Stimulated activated CD4-positive, alpha-beta T cell treated with anti-CD3 and anti-CD28 coated beads, Interleukin-15, amount 100 ng/mL, for 24 hours (primary cell): ENCODE results near the gene ACRBP.
A peak's percentile ranks its signal among the peaks of the same experiment; 100 is the strongest.

ENCODE experiments used
- DNase-seq: peaks from one replicate; pipeline ENCODE4 v3.0.0-alpha.2; 2020

The ACRBP gene

GRCh38 chr12:6647083-6647604 lies at the start of gene ACRBP:
ACRBP (minus strand) TSS chr12:6647432; CDS start chr12:6647366, 66 bp downstream.
- peak; percentile 60 for DNase-seq

GRCh38 chr12:6695313-6696045 lies 48.2 kb upstream of the ACRBP start:
- DNase-seq = no peak

- DNase-seq = no peak
These were observed 47.5 kb upstream of the ACRBP start for GRCh38 chr12:6694701-6695100.

- DNase-seq = no peak
These were observed 46.7 kb upstream of the ACRBP start for GRCh38 chr12:6693832-6694355.

GRCh38 chr12:6692888-6693287 lies 45.7 kb upstream of the ACRBP start:
- no peak for DNase-seq

GRCh38 chr12:6691473-6691872 lies 44.2 kb upstream of the ACRBP start:
- DNase-seq = no peak

GRCh38 chr12:6688999-6689882 lies 42.0 kb upstream of the ACRBP start, which contains the start of gene ZNF384:
ZNF384 (minus strand) TSS chr12:6689375; CDS start chr12:6679520, 9,855 bp downstream.
- DNase-seq = peak; percentile 95

GRCh38 chr12:6688543-6688998 lies 41.3 kb upstream of the ACRBP start:
- DNase-seq = peak; percentile 52

GRCh38 chr12:6685814-6686213 lies 38.6 kb upstream of the ACRBP start:
- no peak for DNase-seq

- peak; percentile 60 for DNase-seq
These were observed 37.4 kb upstream of the ACRBP start for GRCh38 chr12:6684609-6685008.

- no peak for DNase-seq
These were observed 29.7 kb upstream of the ACRBP start for GRCh38 chr12:6676962-6677361.

- DNase-seq = no peak
These were observed 24.9 kb upstream of the ACRBP start for GRCh38 chr12:6672143-6672542.

GRCh38 chr12:6667559-6668210 lies 20.5 kb upstream of the ACRBP start:
- no peak for DNase-seq

- DNase-seq = no peak
These were observed 19.0 kb upstream of the ACRBP start for GRCh38 chr12:6666211-6666610.

GRCh38 chr12:6664902-6665301 lies 17.7 kb upstream of the ACRBP start:
- no peak for DNase-seq

- DNase-seq = peak; percentile 96
These were observed 15.9 kb upstream of the ACRBP start, which contains the start of gene ING4 for GRCh38 chr12:6662906-6663742. ING4 (minus strand) TSS chr12:6663119; CDS start chr12:6663101, 18 bp downstream.

GRCh38 chr12:6662602-6662905 lies 15.3 kb upstream of the ACRBP start:
- DNase-seq = no peak

GRCh38 chr12:6653987-6654386 lies 6.8 kb upstream of the ACRBP start:
- DNase-seq = no peak

GRCh38 chr12:6653342-6653741 lies 6.1 kb upstream of the ACRBP start:
- DNase-seq = no peak

- DNase-seq = no peak
These were observed 5.2 kb upstream of the ACRBP start for GRCh38 chr12:6652391-6652790.

GRCh38 chr12:6650832-6651231 lies 3.6 kb upstream of the ACRBP start:
- DNase-seq = no peak
